Measurements from ENCODE around the gene STK16.
"Not testable (repeated sequence)": the region's sequence is repeated elsewhere in the genome, so short reads cannot be mapped to it uniquely, and the experiment has no call there.

STK16 gene

DNA sequence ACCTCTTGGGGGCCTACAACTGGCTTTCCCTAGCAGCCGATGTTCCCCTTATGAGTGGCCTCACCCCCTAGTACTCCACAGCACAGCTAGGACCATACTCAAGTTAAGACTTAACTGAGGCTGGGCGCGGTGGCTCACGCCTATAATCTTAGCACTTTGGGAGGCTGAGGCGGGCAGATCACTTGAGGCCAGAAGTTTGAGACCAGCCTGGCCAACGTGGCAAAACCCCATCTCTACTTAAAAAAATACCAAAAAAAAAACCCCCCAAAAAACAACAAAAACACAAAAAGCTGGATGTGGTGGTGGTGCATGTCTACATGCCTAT lies 41.8 kb downstream of the STK16 start:
- H3K4me1 ChIP-seq (ENCODE audit: control insufficient read depth, insufficient read depth, low read length, poor library complexity, severe bottlenecking); H3K9me3 ChIP-seq (ENCODE audit: control insufficient read depth, low read length); H3K4me3 ChIP-seq (ENCODE audit: insufficient read depth, low read depth, low read length, poor library complexity, severe bottlenecking); H3K27me3 ChIP-seq (replicated peaks; ENCODE audit: control insufficient read depth, insufficient read depth, low read length, poor library complexity, severe bottlenecking); DNase-seq; H3K27ac ChIP-seq (ENCODE audit: insufficient read depth, low read length, poor library complexity, severe bottlenecking): not testable (repeated sequence)
- peaks cover 44% of the 10 kb centered on the region for H3K36me3 ChIP-seq (ENCODE audit: control insufficient read depth, insufficient read depth, low read length)

DNA sequence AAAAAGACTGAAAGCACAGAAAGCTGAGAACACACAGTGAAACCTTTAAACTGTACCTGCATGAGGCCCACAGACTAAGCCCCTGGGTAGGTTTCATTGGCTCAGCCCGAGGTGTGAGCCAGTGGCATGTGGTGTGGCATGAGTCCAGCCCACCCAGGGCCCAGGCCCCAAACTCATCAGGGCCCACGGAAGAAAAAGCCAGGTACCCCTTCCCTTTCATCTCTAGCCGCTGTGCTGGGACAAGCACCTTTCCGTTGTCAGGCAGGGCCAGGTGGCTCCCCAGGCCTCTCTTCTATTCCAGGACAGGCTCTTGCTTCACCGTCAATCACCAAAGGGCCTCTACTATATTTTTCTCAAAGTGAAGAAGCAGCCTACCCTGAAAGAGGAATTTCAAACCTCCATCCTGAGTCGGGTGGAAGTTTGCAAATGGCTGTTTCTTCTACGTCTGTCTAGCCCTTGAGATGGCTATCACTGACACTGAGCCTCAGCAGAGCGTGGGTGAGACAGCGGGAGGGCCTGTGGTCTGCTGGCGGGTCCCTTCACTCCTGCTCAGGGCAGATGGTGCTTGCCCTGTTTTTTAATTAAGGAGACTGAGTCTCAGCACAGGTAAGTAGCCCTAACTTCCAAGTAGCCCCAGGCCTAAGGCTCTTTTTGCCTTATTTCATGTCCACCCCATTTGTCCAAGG lies 42.4 kb downstream of the STK16 start:
- H3K27me3 ChIP-seq (replicated peaks; ENCODE audit: control insufficient read depth, insufficient read depth, low read length, poor library complexity, severe bottlenecking), result no peaks in the 10 kb centered on the region
- no peak for DNase-seq
- H3K4me1 ChIP-seq (ENCODE audit: control insufficient read depth, insufficient read depth, low read length, poor library complexity, severe bottlenecking), result no peaks in the 10 kb centered on the region
- H3K36me3 ChIP-seq (ENCODE audit: control insufficient read depth, insufficient read depth, low read length), result peaks cover 38% of the 10 kb centered on the region
- no peak overlapping the region for H3K4me3 ChIP-seq (ENCODE audit: insufficient read depth, low read depth, low read length, poor library complexity, severe bottlenecking)
- no peak overlapping the region for H3K27ac ChIP-seq (ENCODE audit: insufficient read depth, low read length, poor library complexity, severe bottlenecking)
- H3K9me3 ChIP-seq (ENCODE audit: control insufficient read depth, low read length), result no peaks in the 10 kb centered on the region

DNA sequence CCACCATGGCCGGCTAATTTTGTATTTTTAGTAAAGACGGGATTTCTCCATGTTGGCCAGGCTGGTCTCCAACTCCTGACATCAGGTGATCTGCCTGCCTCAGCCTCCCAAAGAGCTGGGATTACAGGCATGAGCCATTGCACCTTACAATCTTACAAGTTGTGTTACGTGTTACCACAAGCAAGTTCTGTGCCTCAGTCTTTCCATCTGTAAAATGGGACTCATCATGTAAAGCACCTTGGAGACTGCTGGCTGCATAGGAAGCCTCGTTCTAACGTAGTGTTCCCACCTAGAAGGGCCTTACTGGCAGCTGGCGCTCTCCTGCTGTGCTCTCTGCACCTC lies 43.9 kb downstream of the STK16 start:
- Histone ChIP-seq H3K9me3 (ENCODE audit: control insufficient read depth, low read length) (no peaks in the 10 kb centered on the region), H3K4me1 (ENCODE audit: control insufficient read depth, insufficient read depth, low read length, poor library complexity, severe bottlenecking) (no peaks in the 10 kb centered on the region), H3K36me3 (ENCODE audit: control insufficient read depth, insufficient read depth, low read length) (peaks cover 23% of the 10 kb centered on the region), H3K27me3 (replicated peaks; ENCODE audit: control insufficient read depth, insufficient read depth, low read length, poor library complexity, severe bottlenecking) (no peaks in the 10 kb centered on the region), H3K27ac (ENCODE audit: insufficient read depth, low read length, poor library complexity, severe bottlenecking) (no peak overlapping the region), H3K4me3 (ENCODE audit: insufficient read depth, low read depth, low read length, poor library complexity, severe bottlenecking) (no peak overlapping the region)
- DNase-seq, result no peak

DNA sequence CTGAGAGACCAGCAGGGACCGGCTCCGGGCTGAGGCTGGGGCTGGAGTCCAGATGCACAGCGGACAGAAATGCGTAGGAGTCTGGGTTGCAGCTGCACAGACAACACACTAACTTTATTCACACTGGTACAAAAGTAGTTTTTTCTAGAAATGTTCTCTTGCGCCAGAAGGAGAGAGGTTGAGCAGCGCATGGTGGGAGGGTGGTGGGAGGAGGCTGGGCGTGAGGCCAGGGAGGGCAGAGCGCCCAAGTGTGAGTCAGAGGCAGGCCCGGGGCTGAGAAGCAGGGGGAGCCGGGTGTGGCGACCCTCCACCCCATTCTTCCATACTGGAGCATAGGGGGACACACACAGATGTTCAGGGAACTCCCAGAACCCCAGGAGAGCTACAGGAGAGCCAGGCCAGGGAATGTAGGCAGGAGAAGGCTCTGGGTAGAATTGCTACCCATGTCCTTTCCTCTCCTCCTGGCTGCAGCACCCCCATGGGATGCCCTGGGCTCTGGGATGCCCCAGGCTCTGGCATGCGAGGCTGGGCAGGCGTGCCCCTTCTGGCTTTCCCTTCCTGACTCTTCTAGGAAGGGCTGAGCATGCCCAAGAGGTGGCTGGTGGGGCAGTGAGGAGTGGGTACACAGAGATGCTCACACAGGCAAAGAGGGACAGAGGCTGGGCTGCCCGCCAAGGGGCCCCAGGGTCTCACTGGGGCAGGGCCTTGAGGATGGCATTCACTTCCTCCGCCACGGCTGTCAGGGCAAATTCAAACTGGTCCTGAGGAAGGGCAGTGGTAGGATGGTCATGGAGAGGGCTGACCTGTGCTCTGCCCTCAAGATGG lies 44.5 kb downstream of the STK16 start:
- DNase-seq, result no peak
- H3K4me1 ChIP-seq (ENCODE audit: control insufficient read depth, insufficient read depth, low read length, poor library complexity, severe bottlenecking), result no peaks in the 10 kb centered on the region
- peaks cover 18% of the 10 kb centered on the region for H3K36me3 ChIP-seq (ENCODE audit: control insufficient read depth, insufficient read depth, low read length)
- H3K4me3 ChIP-seq (ENCODE audit: insufficient read depth, low read depth, low read length, poor library complexity, severe bottlenecking), result no peak overlapping the region
- H3K9me3 ChIP-seq (ENCODE audit: control insufficient read depth, low read length), result no peaks in the 10 kb centered on the region
- no peaks in the 10 kb centered on the region for H3K27me3 ChIP-seq (replicated peaks; ENCODE audit: control insufficient read depth, insufficient read depth, low read length, poor library complexity, severe bottlenecking)
- no peak overlapping the region for H3K27ac ChIP-seq (ENCODE audit: insufficient read depth, low read length, poor library complexity, severe bottlenecking)

DNA sequence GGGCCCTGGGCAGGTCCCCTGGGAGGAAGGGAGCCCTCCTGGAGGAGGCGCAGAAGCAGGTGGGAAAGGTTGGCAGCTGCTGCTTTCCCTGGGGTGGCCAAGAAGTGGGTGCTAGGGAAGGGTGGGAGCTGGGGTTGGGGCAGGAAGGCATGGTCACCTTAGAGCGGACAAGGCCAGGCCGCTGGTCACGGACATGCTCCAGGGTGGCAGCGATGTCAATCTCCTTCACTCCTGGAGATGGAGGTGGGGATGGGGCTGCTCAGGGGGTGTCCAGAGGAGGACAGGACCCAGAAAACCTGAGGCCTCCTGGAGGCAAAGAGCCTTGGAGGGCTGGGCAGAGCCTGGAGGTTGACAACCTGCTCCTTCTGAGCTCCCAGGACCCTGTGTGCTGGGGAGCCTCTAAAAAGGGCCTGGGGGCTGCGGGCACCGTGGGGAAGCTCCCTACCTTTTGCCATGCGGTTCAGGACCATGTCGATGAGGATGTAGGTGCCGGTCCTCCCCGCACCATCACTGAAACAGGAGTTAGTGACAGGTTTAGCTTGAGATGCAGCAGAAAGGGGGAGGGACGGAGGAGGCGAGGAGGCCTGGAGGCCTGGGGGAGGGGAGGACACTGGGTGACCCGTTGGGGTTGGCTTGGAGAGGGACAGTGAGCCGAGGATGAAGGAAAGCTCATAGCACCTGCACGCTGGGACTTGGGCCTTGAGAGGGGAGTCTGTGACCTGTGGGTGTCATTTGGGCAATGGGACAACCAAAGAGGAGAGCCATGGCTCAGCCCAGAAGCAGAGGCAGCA lies 45.3 kb downstream of the STK16 start:
- Histone ChIP-seq H3K27me3 (replicated peaks; ENCODE audit: control insufficient read depth, insufficient read depth, low read length, poor library complexity, severe bottlenecking) (no peaks in the 10 kb centered on the region), H3K36me3 (ENCODE audit: control insufficient read depth, insufficient read depth, low read length) (peaks cover 9% of the 10 kb centered on the region), H3K9me3 (ENCODE audit: control insufficient read depth, low read length) (no peaks in the 10 kb centered on the region), H3K4me1 (ENCODE audit: control insufficient read depth, insufficient read depth, low read length, poor library complexity, severe bottlenecking) (peaks cover 4% of the 10 kb centered on the region), H3K27ac (ENCODE audit: insufficient read depth, low read length, poor library complexity, severe bottlenecking) (no peak overlapping the region), H3K4me3 (ENCODE audit: insufficient read depth, low read depth, low read length, poor library complexity, severe bottlenecking) (no peak overlapping the region)
- no peak for DNase-seq

DNA sequence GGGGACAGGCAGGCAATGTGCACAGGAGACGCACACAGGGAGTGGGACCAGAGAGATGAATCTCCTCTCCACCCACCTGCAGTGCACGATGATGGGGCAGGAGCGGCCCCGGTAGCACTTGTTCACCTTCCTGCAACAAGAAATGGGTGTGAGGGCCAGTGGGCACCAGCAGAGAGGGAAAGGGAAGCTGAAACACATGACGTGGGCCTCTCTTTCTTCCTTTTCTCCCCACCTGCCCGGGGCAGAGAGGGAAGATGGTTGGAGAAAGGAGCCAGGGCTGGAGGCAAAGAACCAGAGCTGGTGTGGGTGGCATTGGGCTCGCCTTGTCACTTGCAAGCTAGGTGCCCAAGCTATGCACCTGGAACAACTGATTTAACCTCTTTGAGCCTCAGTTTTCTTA lies 46.1 kb downstream of the STK16 start:
- H3K4me1 ChIP-seq (ENCODE audit: control insufficient read depth, insufficient read depth, low read length, poor library complexity, severe bottlenecking), result peaks cover 4% of the 10 kb centered on the region
- DNase-seq, result no peak

DNA sequence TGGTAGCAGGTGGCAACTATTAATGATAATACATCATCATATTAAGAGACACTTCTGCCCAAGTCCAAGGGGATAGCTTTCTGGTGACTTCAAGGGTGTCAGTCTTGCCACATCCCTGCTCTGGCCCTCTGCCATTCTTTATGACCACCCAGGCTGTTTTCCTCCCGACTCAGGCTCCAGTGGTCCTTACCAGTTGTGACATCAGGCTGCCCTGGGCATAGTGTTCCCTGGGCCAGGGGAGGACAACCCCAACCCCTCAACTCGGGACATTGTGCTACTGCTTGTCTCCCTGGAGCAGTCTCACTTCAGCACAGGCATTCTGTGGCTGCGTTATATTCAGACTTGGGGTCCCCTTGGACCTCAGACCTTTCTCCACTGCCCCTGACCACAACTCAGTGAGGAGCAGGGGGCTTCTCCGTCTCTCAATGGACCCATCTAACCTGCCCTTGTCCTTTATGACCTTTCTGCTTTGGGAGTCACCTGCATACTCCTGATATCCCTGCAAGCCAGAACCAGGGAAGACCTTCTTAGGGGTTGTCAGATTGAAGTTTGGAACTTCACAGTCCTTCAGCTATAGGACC lies 46.7 kb downstream of the STK16 start:
- no peak overlapping the region for H3K4me3 ChIP-seq (ENCODE audit: insufficient read depth, low read depth, low read length, poor library complexity, severe bottlenecking)
- DNase-seq, result no peak
- peaks cover 4% of the 10 kb centered on the region for H3K4me1 ChIP-seq (ENCODE audit: control insufficient read depth, insufficient read depth, low read length, poor library complexity, severe bottlenecking)
- H3K9me3 ChIP-seq (ENCODE audit: control insufficient read depth, low read length), result no peaks in the 10 kb centered on the region
- no peaks in the 10 kb centered on the region for H3K27me3 ChIP-seq (replicated peaks; ENCODE audit: control insufficient read depth, insufficient read depth, low read length, poor library complexity, severe bottlenecking)
- no peak overlapping the region for H3K27ac ChIP-seq (ENCODE audit: insufficient read depth, low read length, poor library complexity, severe bottlenecking)
- H3K36me3 ChIP-seq (ENCODE audit: control insufficient read depth, insufficient read depth, low read length), result no peaks in the 10 kb centered on the region

More for the DNA sequence above, 46.1 kb downstream of the STK16 start:
- Histone ChIP-seq H3K27me3 (replicated peaks; ENCODE audit: control insufficient read depth, insufficient read depth, low read length, poor library complexity, severe bottlenecking) (no peaks in the 10 kb centered on the region), H3K36me3 (ENCODE audit: control insufficient read depth, insufficient read depth, low read length) (peaks cover 5% of the 10 kb centered on the region), H3K27ac (ENCODE audit: insufficient read depth, low read length, poor library complexity, severe bottlenecking) (no peak overlapping the region), H3K4me3 (ENCODE audit: insufficient read depth, low read depth, low read length, poor library complexity, severe bottlenecking) (no peak overlapping the region), H3K9me3 (ENCODE audit: control insufficient read depth, low read length) (no peaks in the 10 kb centered on the region)

DNA sequence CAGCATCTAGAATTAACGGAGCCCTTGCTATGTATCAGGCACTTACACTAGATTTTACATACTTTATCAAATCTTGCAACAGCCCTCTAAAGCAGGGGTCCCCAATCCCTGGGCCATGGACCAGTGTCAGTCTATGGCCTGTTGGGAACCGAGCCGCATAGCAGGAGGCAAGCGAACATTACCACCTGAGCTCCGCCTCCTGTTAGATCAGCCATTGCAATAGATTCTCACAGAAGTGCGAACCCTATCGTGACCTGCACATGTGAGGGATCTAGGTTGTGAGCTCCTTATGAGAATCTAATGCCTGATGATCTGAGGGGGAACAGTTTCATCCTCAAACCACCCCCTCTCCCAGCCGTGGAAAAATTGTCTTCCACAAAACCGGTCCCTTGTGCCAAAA lies 47.3 kb downstream of the STK16 start:
- Histone ChIP-seq H3K27me3 (replicated peaks; ENCODE audit: control insufficient read depth, insufficient read depth, low read length, poor library complexity, severe bottlenecking) (no peaks in the 10 kb centered on the region), H3K4me3 (ENCODE audit: insufficient read depth, low read depth, low read length, poor library complexity, severe bottlenecking) (no peak overlapping the region), H3K27ac (ENCODE audit: insufficient read depth, low read length, poor library complexity, severe bottlenecking) (no peak overlapping the region), H3K36me3 (ENCODE audit: control insufficient read depth, insufficient read depth, low read length) (no peaks in the 10 kb centered on the region), H3K9me3 (ENCODE audit: control insufficient read depth, low read length) (no peaks in the 10 kb centered on the region), H3K4me1 (ENCODE audit: control insufficient read depth, insufficient read depth, low read length, poor library complexity, severe bottlenecking) (peaks cover 4% of the 10 kb centered on the region)
- DNase-seq, result no peak

DNA sequence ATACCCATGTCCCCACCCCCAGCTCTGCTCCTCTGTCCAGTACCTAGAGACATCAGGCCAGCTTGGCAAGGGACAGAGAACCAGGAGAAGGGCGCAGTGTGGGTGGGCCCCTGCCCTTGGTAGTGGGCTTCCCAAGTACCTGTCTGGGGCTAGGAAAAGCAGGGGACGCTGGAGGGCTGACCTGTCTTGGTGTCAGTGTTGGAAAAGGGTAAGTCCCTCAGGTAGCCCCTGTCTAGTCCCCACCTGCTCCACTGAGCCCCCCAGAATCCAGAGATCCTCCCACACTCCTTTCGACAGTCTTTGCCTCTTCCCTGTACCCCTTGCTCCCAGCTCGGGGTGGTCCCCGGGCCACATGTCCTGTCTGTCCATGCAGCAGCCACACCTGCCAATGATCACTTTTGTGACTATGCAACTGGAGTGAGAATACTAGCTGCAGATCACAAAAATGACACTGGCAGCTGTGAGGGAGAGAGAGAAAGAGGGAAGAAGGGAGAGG lies 48.5 kb downstream of the STK16 start:
- Histone ChIP-seq H3K36me3 (ENCODE audit: control insufficient read depth, insufficient read depth, low read length) (no peaks in the 10 kb centered on the region), H3K4me1 (ENCODE audit: control insufficient read depth, insufficient read depth, low read length, poor library complexity, severe bottlenecking) (peaks cover 4% of the 10 kb centered on the region), H3K9me3 (ENCODE audit: control insufficient read depth, low read length) (no peaks in the 10 kb centered on the region), H3K4me3 (ENCODE audit: insufficient read depth, low read depth, low read length, poor library complexity, severe bottlenecking) (no peak overlapping the region), H3K27ac (ENCODE audit: insufficient read depth, low read length, poor library complexity, severe bottlenecking) (no peak overlapping the region), H3K27me3 (replicated peaks; ENCODE audit: control insufficient read depth, insufficient read depth, low read length, poor library complexity, severe bottlenecking) (no peaks in the 10 kb centered on the region)
- no peak for DNase-seq
